Uterus (tissue), 4 donors: Measurements from ENCODE around the gene WDR44. TPM values are rescaled to one million over a fixed set of nuclear protein-coding genes. Genes with fewer than 3 reads are reported as not detected.
A peak's percentile ranks its signal among the peaks of the same experiment; 100 is the strongest.
"Not testable (repeated sequence)": the region's sequence is repeated elsewhere in the genome, so short reads cannot be mapped to it uniquely, and the experiment has no call there.

Experiments
- DNase-seq, 2 donors: peaks; one replicate each; pipeline ENCODE4 v3.0.0-alpha.2; 2019 to 2020
- H3K27ac ChIP-seq, 2 donors: fragments of 200-600 bp; sonication (generic); 1 replicate in 1 of 2; 2 replicates in 1 of 2; pipeline ENCODE4 v1.5.1; 2016 to 2018
- H3K27me3 ChIP-seq, 2 donors: fragments of 200-600 bp; sonication (generic); one replicate each; pipeline ENCODE4 v1.5.1; 2018 to 2019; ENCODE audit warnings: control low read depth in 1 of 2
- H3K36me3 ChIP-seq, 2 donors: fragments of 200-600 bp; sonication (generic); one replicate each; pipeline ENCODE4 v1.5.1; 2019; ENCODE audit warnings: control low read depth in 1 of 2
- H3K4me1 ChIP-seq, 2 donors: fragments of 200-600 bp; sonication (generic); one replicate each; pipeline ENCODE4 v1.5.1; 2018 to 2019; ENCODE audit warnings: control low read depth in 1 of 2
- H3K4me3 ChIP-seq, 2 donors: fragments of 200-600 bp; sonication (generic); 1 replicate in 1 of 2; 2 replicates in 1 of 2; pipeline ENCODE4 v1.5.1; 2018 to 2019; ENCODE audit warnings: mild to moderate bottlenecking in 1 of 2
- H3K9me3 ChIP-seq, 2 donors: fragments of 200-600 bp; sonication (generic); one replicate each; pipeline ENCODE4 v1.5.1; 2019; ENCODE audit warnings: control low read depth in 1 of 2
- POLR2A ChIP-seq, 2 donors: fragments of 450-650 bp; IDR thresholded peaks; one replicate each; pipeline ENCODE4 v1.6.1; 2016; ENCODE audit warnings: antibody characterized with exemption in 2 of 2, mild to moderate bottlenecking in 1 of 2, moderate library complexity in 1 of 2
- intact Hi-C: fragments of 100-400 bp; cut with DNase I; formaldehyde crosslinking; loops from one replicate; pipeline ENCODE4 v1.15.1; 2023; ENCODE audit warnings: low total_unique reads
- total RNA-seq, 4 donors: library from RNA; depleted of rRNA in 3 of 4; stranded (reverse); fragments of >200 nt in 3 of 4; gene quantifications; one replicate each; pipeline versions ENCODE4 v1.1.0 to v1.2.4, GENCODE V29; 2014 to 2023
- TF ChIP-seq, protein P1 (sequence below), 4 experiments: fragments of 200-600 bp in 2 of 4; fragments of 450-650 bp in 2 of 4; sonication (generic) in 2 of 4; IDR thresholded peaks; one replicate each; pipeline ENCODE4 v1.5.1; 2016 to 2019; ENCODE audit warnings: antibody characterized with exemption in 4 of 4, mild to moderate bottlenecking in 2 of 4, moderate library complexity in 1 of 4
- donor health status: DM: yes; HTN: yes; CAD: no.

The WDR44 gene, protein sequence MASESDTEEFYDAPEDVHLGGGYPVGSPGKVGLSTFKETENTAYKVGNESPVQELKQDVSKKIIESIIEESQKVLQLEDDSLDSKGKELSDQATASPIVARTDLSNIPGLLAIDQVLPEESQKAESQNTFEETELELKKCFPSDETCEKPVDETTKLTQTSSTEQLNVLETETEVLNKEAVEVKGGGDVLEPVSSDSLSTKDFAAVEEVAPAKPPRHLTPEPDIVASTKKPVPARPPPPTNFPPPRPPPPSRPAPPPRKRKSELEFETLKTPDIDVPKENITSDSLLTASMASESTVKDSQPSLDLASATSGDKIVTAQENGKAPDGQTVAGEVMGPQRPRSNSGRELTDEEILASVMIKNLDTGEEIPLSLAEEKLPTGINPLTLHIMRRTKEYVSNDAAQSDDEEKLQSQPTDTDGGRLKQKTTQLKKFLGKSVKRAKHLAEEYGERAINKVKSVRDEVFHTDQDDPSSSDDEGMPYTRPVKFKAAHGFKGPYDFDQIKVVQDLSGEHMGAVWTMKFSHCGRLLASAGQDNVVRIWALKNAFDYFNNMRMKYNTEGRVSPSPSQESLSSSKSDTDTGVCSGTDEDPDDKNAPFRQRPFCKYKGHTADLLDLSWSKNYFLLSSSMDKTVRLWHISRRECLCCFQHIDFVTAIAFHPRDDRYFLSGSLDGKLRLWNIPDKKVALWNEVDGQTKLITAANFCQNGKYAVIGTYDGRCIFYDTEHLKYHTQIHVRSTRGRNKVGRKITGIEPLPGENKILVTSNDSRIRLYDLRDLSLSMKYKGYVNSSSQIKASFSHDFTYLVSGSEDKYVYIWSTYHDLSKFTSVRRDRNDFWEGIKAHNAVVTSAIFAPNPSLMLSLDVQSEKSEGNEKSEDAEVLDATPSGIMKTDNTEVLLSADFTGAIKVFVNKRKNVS
- total RNA-seq, result 10 to 100 TPM; 11.5 to 26.4 (median 18.4) TPM

DNA sequence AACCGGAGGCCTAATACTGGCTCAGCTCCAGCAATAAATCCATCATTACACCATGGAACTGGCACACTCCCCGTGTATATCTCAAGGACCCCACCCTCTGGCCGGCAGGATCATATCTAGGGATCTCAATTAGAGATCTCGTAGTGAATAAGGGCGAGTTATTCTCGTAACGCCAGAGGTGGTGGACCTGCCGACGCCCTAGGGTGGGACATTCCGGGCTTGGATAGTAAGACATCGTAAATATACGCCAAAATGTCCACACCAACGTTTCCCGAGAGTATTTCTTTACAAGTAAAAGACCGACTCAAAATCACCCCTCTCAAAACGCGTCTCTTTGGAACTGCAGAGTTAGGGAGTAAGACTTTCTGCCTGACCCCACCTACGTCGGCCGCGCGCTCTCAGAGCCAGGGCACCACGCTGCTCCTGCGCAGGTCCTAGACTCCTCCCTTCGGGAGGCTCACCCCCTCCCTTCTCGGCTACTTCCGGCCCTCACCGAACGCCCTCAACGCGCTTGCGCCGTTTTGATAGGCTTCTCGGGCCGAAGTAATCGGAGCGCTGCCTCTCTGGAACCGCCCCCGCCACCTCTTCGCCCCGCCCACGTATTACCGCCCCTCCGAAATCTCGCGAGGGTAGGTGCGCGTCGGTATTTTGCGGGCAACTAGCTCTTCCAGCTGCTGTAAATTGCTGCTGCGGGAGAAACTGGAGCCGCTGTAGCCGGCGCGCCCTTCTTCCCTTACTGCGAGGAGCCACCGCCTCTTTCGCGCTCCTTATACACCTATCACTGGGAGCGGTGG is at the start of gene WDR44:
Gene WDR44 (plus strand): TSS at position 643 of the 794 bp plus-strand sequence. CDS start 398 bp downstream, outside the sequence.
- peak; percentile 93 to 94 for DNase-seq
- TF ChIP-seq, protein P1, sequence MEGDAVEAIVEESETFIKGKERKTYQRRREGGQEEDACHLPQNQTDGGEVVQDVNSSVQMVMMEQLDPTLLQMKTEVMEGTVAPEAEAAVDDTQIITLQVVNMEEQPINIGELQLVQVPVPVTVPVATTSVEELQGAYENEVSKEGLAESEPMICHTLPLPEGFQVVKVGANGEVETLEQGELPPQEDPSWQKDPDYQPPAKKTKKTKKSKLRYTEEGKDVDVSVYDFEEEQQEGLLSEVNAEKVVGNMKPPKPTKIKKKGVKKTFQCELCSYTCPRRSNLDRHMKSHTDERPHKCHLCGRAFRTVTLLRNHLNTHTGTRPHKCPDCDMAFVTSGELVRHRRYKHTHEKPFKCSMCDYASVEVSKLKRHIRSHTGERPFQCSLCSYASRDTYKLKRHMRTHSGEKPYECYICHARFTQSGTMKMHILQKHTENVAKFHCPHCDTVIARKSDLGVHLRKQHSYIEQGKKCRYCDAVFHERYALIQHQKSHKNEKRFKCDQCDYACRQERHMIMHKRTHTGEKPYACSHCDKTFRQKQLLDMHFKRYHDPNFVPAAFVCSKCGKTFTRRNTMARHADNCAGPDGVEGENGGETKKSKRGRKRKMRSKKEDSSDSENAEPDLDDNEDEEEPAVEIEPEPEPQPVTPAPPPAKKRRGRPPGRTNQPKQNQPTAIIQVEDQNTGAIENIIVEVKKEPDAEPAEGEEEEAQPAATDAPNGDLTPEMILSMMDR (IDR thresholded peaks at IDR 0.05), result no peak
- peak; percentile 51 to 67 for TF ChIP-seq POLR2A (IDR thresholded peaks at IDR 0.05)
- peak within 1 kb of the TSS; percentile 64 to 69 for H3K4me3 ChIP-seq
- H3K27me3 ChIP-seq, result no peaks in the 10 kb centered on the region
- no peaks in the 10 kb centered on the region for H3K9me3 ChIP-seq
- H3K27ac ChIP-seq, result peak within 1 kb of the TSS; percentile 93 to 95
- intact Hi-C loops, result no loop called here
- no peaks in the 10 kb centered on the region for H3K4me1 ChIP-seq
- H3K36me3 ChIP-seq, result no peaks in the 10 kb centered on the region

DNA sequence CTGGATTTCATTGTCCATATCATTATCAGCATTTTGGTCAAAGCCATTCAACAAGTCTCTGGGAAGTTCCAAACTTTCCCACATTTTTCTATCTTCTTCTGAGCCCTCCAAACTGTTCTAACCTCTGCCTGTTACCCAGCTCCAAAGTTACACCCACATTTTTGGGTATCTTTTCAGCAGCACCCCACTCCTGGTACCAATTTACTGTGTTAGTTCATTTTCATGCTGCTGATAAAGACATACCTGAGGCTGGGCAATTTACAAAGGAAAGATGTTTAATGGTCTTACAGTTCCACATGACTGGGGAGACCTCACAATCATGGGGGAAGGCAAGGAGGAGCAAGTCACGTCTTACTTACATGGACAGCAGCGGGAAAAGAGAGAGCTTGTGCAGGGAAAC is 40.1 kb upstream of the WDR44 start:
- DNase-seq, H3K27ac ChIP-seq, intact Hi-C loops, H3K27me3 ChIP-seq, H3K4me3 ChIP-seq, H3K4me1 ChIP-seq, H3K36me3 ChIP-seq, H3K9me3 ChIP-seq: not testable (repeated sequence)

DNA sequence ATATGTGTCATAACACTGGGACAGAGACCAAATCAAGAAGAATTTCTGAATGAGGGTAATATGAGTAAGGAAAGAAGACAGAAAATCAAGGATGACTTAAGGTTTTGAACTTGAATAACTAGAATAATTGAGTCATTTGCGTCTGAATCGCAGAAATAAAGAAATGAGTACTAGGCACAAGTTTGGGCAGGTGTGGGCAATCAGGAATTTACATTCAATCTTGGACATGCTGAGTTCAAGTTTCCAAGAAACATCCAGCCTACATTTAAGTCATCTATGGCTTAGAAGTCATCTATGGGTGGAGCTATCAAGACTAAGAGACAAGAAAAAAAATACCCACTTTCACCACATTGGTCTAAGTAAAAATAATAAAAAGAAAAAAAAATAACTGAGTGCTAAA is 30.4 kb upstream of the WDR44 start:
- Histone ChIP-seq H3K27me3 (no peaks in the 10 kb centered on the region), H3K4me3 (no peak overlapping the region), H3K36me3 (no peaks in the 10 kb centered on the region), H3K9me3 (no peaks in the 10 kb centered on the region), H3K27ac (no peak overlapping the region), H3K4me1 (no peaks in the 10 kb centered on the region)
- no peak for TF ChIP-seq POLR2A (IDR thresholded peaks at IDR 0.05)
- TF ChIP-seq, protein P1 (IDR thresholded peaks at IDR 0.05), result no peak
- no peak for DNase-seq
- intact Hi-C loops, result no loop called here

DNA sequence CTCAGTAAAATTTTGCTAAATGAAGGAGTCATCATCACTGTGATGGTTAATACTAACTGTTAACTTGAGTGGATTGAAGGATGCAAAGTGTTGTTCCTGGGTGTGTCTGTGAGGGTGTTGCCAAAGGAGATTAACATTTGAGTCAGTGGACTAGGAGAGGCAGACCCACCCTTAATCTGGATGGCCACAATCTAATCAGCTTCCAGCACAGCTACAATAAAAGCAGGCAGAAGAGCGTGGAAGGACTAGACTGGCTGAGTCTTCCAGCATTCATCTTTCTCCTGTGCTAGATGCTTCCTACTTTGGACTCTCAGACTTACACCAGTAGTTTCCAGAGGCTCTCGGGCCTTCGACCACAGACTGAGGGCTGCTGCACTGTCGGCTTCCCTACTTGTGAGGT is 21.3 kb upstream of the WDR44 start:
- no peak for DNase-seq
- TF ChIP-seq, protein P1 (IDR thresholded peaks at IDR 0.05), result no peak
- TF ChIP-seq POLR2A (IDR thresholded peaks at IDR 0.05), result no peak
- Histone ChIP-seq H3K27ac (no peak overlapping the region), H3K36me3 (no peaks in the 10 kb centered on the region), H3K4me1 (no peaks in the 10 kb centered on the region), H3K9me3 (no peaks in the 10 kb centered on the region), H3K4me3 (no peak overlapping the region), H3K27me3 (no peaks in the 10 kb centered on the region)
- intact Hi-C loops, result no loop called here

DNA sequence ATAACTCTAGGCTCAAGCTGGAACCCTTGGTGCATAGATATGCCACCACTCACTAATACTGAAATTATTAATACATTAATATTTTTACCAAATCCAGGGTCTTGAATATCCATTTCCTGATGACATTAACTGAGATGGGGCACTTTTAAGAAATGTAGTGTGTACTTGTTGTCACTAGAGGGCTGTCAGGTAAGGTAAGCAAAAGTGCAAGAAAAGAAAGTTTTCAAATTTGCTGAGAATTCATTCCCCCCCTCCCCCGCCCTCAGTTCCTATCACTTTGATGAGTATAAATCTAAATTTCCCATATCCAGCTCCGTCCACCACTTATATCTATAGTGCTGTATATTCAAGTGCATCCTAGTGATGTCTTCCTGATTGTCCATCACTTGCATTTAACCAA is 20.5 kb upstream of the WDR44 start:
- no peaks in the 10 kb centered on the region for H3K27me3 ChIP-seq
- H3K36me3 ChIP-seq, result no peaks in the 10 kb centered on the region
- no peak overlapping the region for H3K27ac ChIP-seq
- H3K4me1 ChIP-seq, result no peaks in the 10 kb centered on the region
- no peak for DNase-seq
- intact Hi-C loops, result no loop called here
- H3K9me3 ChIP-seq, result no peaks in the 10 kb centered on the region
- TF ChIP-seq, protein P1 (IDR thresholded peaks at IDR 0.05), result no peak
- TF ChIP-seq POLR2A (IDR thresholded peaks at IDR 0.05), result no peak
- no peak overlapping the region for H3K4me3 ChIP-seq
